PC-9 (cell line): Measurements from ENCODE around the gene CST7. TPM values are rescaled to one million over a fixed set of nuclear protein-coding genes. Genes with fewer than 3 reads are reported as not detected.
A peak's percentile ranks its signal among the peaks of the same experiment; 100 is the strongest.
"Not testable (repeated sequence)": the region's sequence is repeated elsewhere in the genome, so short reads cannot be mapped to it uniquely, and the experiment has no call there.

ENCODE experiments used
- BruUV-seq: library from RNA; stranded (reverse); fragments of 400-500 nt; replicated peaks from 2 replicates; lab custom pipeline; 2021; lab: Mats Ljungman, UMichigan
- CTCF ChIA-PET: fragments of 300-600 bp; sonication (Branson Sonifier 250); formaldehyde crosslinking; loops from one replicate; lab custom pipeline; 2022; ENCODE audit warnings: antibody characterized with exemption; lab: Charles Lee
- POLR2A ChIA-PET: fragments of 300-600 bp; sonication (Branson Sonifier 250); formaldehyde crosslinking; loops from one replicate; lab custom pipeline; 2022; ENCODE audit warnings: antibody characterized with exemption; ENCODE audit not compliant: unreplicated experiment; lab: Charles Lee
- DNase-seq, 2 experiments: peaks; one replicate each; pipeline versions ENCODE4 v3.0.0 to v3.0.0-alpha.2; 2015 to 2022; ENCODE audit warnings: mixed read lengths in 1 of 2
- H2AFZ ChIP-seq: fragments of 200-600 bp; sonication (generic); 2 replicates; pipeline ENCODE4 v1.8.1; 2017; ENCODE audit warnings: antibody characterized with exemption
- H3F3A ChIP-seq: fragments of 200-600 bp; sonication (generic); 2 replicates; pipeline ENCODE4 v1.8.1; 2017; ENCODE audit warnings: antibody characterized with exemption, mild to moderate bottlenecking, low read depth; ENCODE audit not compliant: insufficient read depth
- H3K27ac ChIP-seq: fragments of 200-600 bp; sonication (generic); 2 replicates; pipeline ENCODE4 v1.6.1; 2016; ENCODE audit warnings: mixed run types
- H3K27me3 ChIP-seq: fragments of 200-600 bp; sonication (generic); 2 replicates; pipeline ENCODE4 v1.6.1; 2016; ENCODE audit warnings: low read depth, mixed run types; ENCODE audit not compliant: insufficient read depth
- H3K36me3 ChIP-seq: fragments of 200-600 bp; sonication (generic); 2 replicates; pipeline ENCODE4 v1.6.1; 2016; ENCODE audit warnings: low read depth, mixed run types
- H3K4me1 ChIP-seq: fragments of 200-600 bp; sonication (generic); replicated peaks from 2 replicates; pipeline ENCODE4 v1.6.1; 2016; ENCODE audit warnings: mixed run types; ENCODE audit not compliant: insufficient read depth
- H3K4me2 ChIP-seq: fragments of 200-600 bp; sonication (generic); 2 replicates; pipeline ENCODE4 v1.6.1; 2017; ENCODE audit warnings: mixed run types
- H3K4me3 ChIP-seq: fragments of 200-600 bp; sonication (generic); 2 replicates; pipeline ENCODE4 v1.6.1; 2016; ENCODE audit warnings: mixed run types
- H3K79me2 ChIP-seq: fragments of 200-600 bp; sonication (generic); 2 replicates; pipeline ENCODE4 v1.6.1; 2017; ENCODE audit warnings: low read depth, mixed run types
- H3K9me2 ChIP-seq: fragments of 200-600 bp; sonication (generic); 2 replicates; pipeline ENCODE4 v1.8.1; 2017; ENCODE audit warnings: mild to moderate bottlenecking; ENCODE audit not compliant: insufficient read depth
- H3K9me3 ChIP-seq: fragments of 200-600 bp; sonication (generic); 2 replicates; pipeline ENCODE4 v1.8.1; 2016; ENCODE audit warnings: low read depth; ENCODE audit not compliant: insufficient read depth
- H4K20me1 ChIP-seq: fragments of 200-600 bp; sonication (generic); 2 replicates; pipeline ENCODE4 v1.8.1; 2017; ENCODE audit not compliant: insufficient read depth
- CTCF ChIP-seq: fragments of 200-600 bp; sonication (generic); conservative IDR thresholded peaks from 2 replicates; pipeline ENCODE4 v1.6.1; 2017; ENCODE audit warnings: mixed run types, antibody characterized with exemption, mild to moderate bottlenecking, moderate library complexity
- EZH2 ChIP-seq: fragments of 200-600 bp; sonication (generic); IDR thresholded peaks from 2 replicates; pipeline ENCODE4 v1.8.0; 2017; ENCODE audit warnings: antibody characterized with exemption, low read depth
- intact Hi-C: fragments of 100-400 bp; cut with micrococcal nuclease; formaldehyde crosslinking; loops from one replicate; pipeline ENCODE4 v1.10.0; 2022; ENCODE audit not compliant: unreplicated experiment
- total RNA-seq: library from RNA; stranded (reverse); gene quantifications from 2 replicates; pipeline ENCODE4 v1.2.3, GENCODE V29; 2021

CST7 gene
- total RNA-seq, 1 experiment from 2014 or later, result not detected

- Histone ChIP-seq H3K4me2 (peak overlapping the region; percentile 81), H3K4me1 (peaks cover 37% of the 10 kb centered on the region), H2AFZ (peak overlapping the region; percentile 73), H3K27ac (peak overlapping the region; percentile 96), H3K4me3 (peak overlapping the region; percentile 62), H3F3A (peaks cover 20% of the 10 kb centered on the region; the same call in 1 of the 2 replicates)
- not testable (repeated sequence) for H3K9me3 ChIP-seq, DNase-seq, H3K79me2 ChIP-seq, H3K9me2 ChIP-seq, H4K20me1 ChIP-seq, H3K27me3 ChIP-seq, H3K36me3 ChIP-seq
- intact Hi-C loops, result loop anchor here (1.0 to 10.0 kb wide), 5 partner anchors 61 to 1009 kb away; partner anchors contain the start of gene APMAP
- TF ChIP-seq CTCF, result peak; percentile 84
- BruUV-seq, result TSS peak; percentile 83
- ChIA-PET CTCF (interaction anchor here (1.0 to 1.8 kb wide), 3 partner anchors 10 to 21 kb away, joined by 3 to 8 read pairs (median 4); no protein-coding TSS in a partner anchor), POLR2A (interaction anchor here (0.6 to 0.8 kb wide), 3 partner anchors 18 to 213 kb away, joined by 3 to 4 read pairs (median 4); partner anchors contain the start of gene CST7)
Observed at GRCh38 chr20:24930724-24931688, 18.1 kb upstream of the CST7 start.

GRCh38 chr20:24931893-24932292 lies 17.2 kb upstream of the CST7 start:
- Histone ChIP-seq H3K4me2 (peak overlapping the region; percentile 81), H3F3A (peaks cover 20% of the 10 kb centered on the region; the same call in 1 of the 2 replicates), H3K27ac (peak overlapping the region; percentile 96), H3K4me3 (peak overlapping the region; percentile 62; the same call in 1 of the 2 replicates), H3K4me1 (peaks cover 37% of the 10 kb centered on the region)
- H3K9me3 ChIP-seq, H3K79me2 ChIP-seq, BruUV-seq, H4K20me1 ChIP-seq, H3K9me2 ChIP-seq, H3K36me3 ChIP-seq, H2AFZ ChIP-seq, POLR2A ChIA-PET, H3K27me3 ChIP-seq, CTCF ChIA-PET, DNase-seq: not testable (repeated sequence)
- intact Hi-C loops, result loop anchor here (5.0 to 10.0 kb wide), 3 partner anchors 143 to 1010 kb away; no protein-coding TSS in a partner anchor

GRCh38 chr20:24933266-24933908 lies 15.7 kb upstream of the CST7 start:
- TF ChIP-seq EZH2, result no peak
- Histone ChIP-seq H2AFZ (no peak overlapping the region), H3K4me1 (peaks cover 35% of the 10 kb centered on the region), H3K9me3 (no peaks in the 10 kb centered on the region), H3K36me3 (no peaks in the 10 kb centered on the region), H3F3A (peaks cover 20% of the 10 kb centered on the region; the same call in 1 of the 2 replicates), H4K20me1 (no peaks in the 10 kb centered on the region), H3K27me3 (no peaks in the 10 kb centered on the region), H3K4me2 (no peak overlapping the region), H3K79me2 (no peaks in the 10 kb centered on the region), H3K27ac (no peak overlapping the region), H3K9me2 (no peaks in the 10 kb centered on the region), H3K4me3 (no peak overlapping the region)
- intact Hi-C loops, result loop anchor here (5.0 to 10.0 kb wide), 3 partner anchors 141 to 1011 kb away; no protein-coding TSS in a partner anchor
- DNase-seq, result no peak
- no TSS peak for BruUV-seq
- CTCF ChIA-PET, result no interaction called here
- POLR2A ChIA-PET, result no interaction called here
